ENCODE data around the gene PNPLA8.

The PNPLA8 gene

DNA sequence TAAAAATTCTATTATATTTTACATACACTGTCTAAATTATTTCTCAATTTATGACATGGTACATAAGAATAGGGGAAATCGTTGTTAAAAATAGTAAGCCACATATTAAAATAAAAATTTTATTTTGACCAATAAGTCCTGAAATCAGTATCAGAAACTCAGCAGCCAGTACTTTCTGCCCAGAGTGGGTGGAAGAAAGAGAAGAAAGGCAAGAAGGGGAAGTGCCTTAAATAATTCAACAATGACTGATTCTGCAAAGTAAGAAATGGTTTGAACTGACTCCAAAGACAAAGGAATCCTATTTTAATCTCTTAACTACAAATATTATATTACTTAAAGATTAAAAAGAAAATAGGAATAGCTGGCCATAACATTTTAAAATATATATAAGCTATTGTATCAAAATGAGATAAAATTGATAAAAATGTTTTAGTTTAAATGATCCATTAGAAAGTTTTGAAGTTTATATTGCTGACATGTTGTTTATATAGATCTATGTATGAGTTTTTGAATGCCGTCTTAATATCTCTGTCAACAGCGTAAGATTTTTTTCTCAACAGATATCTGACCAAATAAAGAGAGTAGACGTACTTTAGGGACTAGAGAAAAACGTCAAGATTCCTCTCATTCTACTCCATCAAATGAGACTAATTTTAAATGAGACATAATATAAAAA is 39.5 kb downstream of the PNPLA8 start:
- no peaks in the 10 kb centered on the region for H3K9me3 ChIP-seq
- no peak for TF ChIP-seq CTCF (IDR thresholded peaks at IDR 0.05; ENCODE audit: low read depth, low read length)
- no peak for DNase-seq
- H3K36me3 ChIP-seq = no peaks in the 10 kb centered on the region; the same call in 1 of the 2 replicates
- H3K4me1 ChIP-seq = no peaks in the 10 kb centered on the region
- H3K4me3 ChIP-seq (ENCODE audit: low read depth, low read length) = no peak overlapping the region
- H3K27me3 ChIP-seq = no peaks in the 10 kb centered on the region

GRCh38 chr7:108484137-108484536 is 41.8 kb downstream of the PNPLA8 start:
- TF ChIP-seq CTCF (IDR thresholded peaks at IDR 0.05; ENCODE audit: low read depth, low read length) = no peak
- Histone ChIP-seq H3K36me3 (no peaks in the 10 kb centered on the region; the same call in 1 of the 2 replicates), H3K27me3 (no peaks in the 10 kb centered on the region), H3K9me3 (no peaks in the 10 kb centered on the region), H3K4me1 (no peaks in the 10 kb centered on the region), H3K4me3 (ENCODE audit: low read depth, low read length) (no peak overlapping the region)
- no peak for DNase-seq

GRCh38 chr7:108480311-108480710 is 45.6 kb downstream of the PNPLA8 start:
- Histone ChIP-seq H3K4me1 (no peaks in the 10 kb centered on the region), H3K4me3 (ENCODE audit: low read depth, low read length) (no peak overlapping the region), H3K9me3 (no peaks in the 10 kb centered on the region), H3K27me3 (no peaks in the 10 kb centered on the region), H3K36me3 (no peaks in the 10 kb centered on the region; the same call in 1 of the 2 replicates)
- no peak for DNase-seq
- TF ChIP-seq CTCF (IDR thresholded peaks at IDR 0.05; ENCODE audit: low read depth, low read length) = no peak

- Histone ChIP-seq H3K4me3 (ENCODE audit: low read depth, low read length) (no peak overlapping the region), H3K36me3 (no peaks in the 10 kb centered on the region; the same call in 1 of the 2 replicates), H3K4me1 (no peaks in the 10 kb centered on the region), H3K27me3 (no peaks in the 10 kb centered on the region), H3K9me3 (no peaks in the 10 kb centered on the region)
- TF ChIP-seq CTCF (IDR thresholded peaks at IDR 0.05; ENCODE audit: low read depth, low read length) = no peak
- DNase-seq = no peak
These were observed 46.2 kb downstream of the PNPLA8 start for GRCh38 chr7:108479751-108480150.

- DNase-seq = no peak
- Histone ChIP-seq H3K4me3 (ENCODE audit: low read depth, low read length) (no peak overlapping the region), H3K9me3 (no peaks in the 10 kb centered on the region), H3K4me1 (no peaks in the 10 kb centered on the region), H3K36me3 (no peaks in the 10 kb centered on the region; the same call in 1 of the 2 replicates), H3K27me3 (no peaks in the 10 kb centered on the region)
- TF ChIP-seq CTCF (IDR thresholded peaks at IDR 0.05; ENCODE audit: low read depth, low read length) = no peak
These were observed 46.8 kb downstream of the PNPLA8 start for GRCh38 chr7:108479118-108479517.

- no peaks in the 10 kb centered on the region for H3K36me3 ChIP-seq
- no peak overlapping the region for H3K4me3 ChIP-seq (ENCODE audit: low read depth, low read length)
- no peak for TF ChIP-seq CTCF (IDR thresholded peaks at IDR 0.05; ENCODE audit: low read depth, low read length)
- H3K9me3 ChIP-seq = no peaks in the 10 kb centered on the region
- DNase-seq = no peak
- no peaks in the 10 kb centered on the region for H3K4me1 ChIP-seq
- H3K27me3 ChIP-seq = no peaks in the 10 kb centered on the region
These were observed 57.7 kb downstream of the PNPLA8 start for GRCh38 chr7:108468246-108468645.

All from BE2C (cell line).